NCI-H524 treated with DMSO at 0.1 percent for 48 hours (cell line): ENCODE results near the gene BIK.
"Not testable (repeated sequence)": the region's sequence is repeated elsewhere in the genome, so short reads cannot be mapped to it uniquely, and the experiment has no call there.

Source experiments
- DNase-seq: peaks from one replicate; lab custom pipeline; 2025; lab: John Stamatoyannopoulos, UW

Gene BIK

GRCh38 chr22:43136255-43136654, 25.7 kb downstream of the BIK start:
- DNase-seq: no peak

- DNase-seq: no peak
Observed at GRCh38 chr22:43136801-43137200, 26.3 kb downstream of the BIK start.

- DNase-seq: peak; percentile 9
Observed at GRCh38 chr22:43142880-43143562, 32.5 kb downstream of the BIK start, which contains the start of gene MCAT. Gene MCAT, minus strand, starts transcription at chr22:43143398. Its CDS starts 50 bp downstream, at chr22:43143348.

GRCh38 chr22:43144949-43145348, 34.4 kb downstream of the BIK start:
- no peak for DNase-seq

GRCh38 chr22:43145371-43145770, 34.8 kb downstream of the BIK start:
- not testable (repeated sequence) for DNase-seq

- not testable (repeated sequence) for DNase-seq
Observed at GRCh38 chr22:43146332-43146731, 35.8 kb downstream of the BIK start.

GRCh38 chr22:43147821-43148220, 37.3 kb downstream of the BIK start:
- DNase-seq: no peak

GRCh38 chr22:43148581-43148980, 38.0 kb downstream of the BIK start:
- no peak for DNase-seq

- no peak for DNase-seq
Observed at GRCh38 chr22:43150731-43151206, 40.2 kb downstream of the BIK start.

- DNase-seq: no peak
Observed at GRCh38 chr22:43151251-43152002, 40.9 kb downstream of the BIK start, which contains the start of gene TSPO. Gene TSPO, plus strand, starts transcription at chr22:43151559. Its CDS starts 7,680 bp downstream, at chr22:43159239.

- DNase-seq: no peak
Observed at GRCh38 chr22:43152003-43152356, 41.4 kb downstream of the BIK start.

- no peak for DNase-seq
Observed at GRCh38 chr22:43152357-43153071, 42.0 kb downstream of the BIK start.

GRCh38 chr22:43153899-43154298, 43.3 kb downstream of the BIK start:
- no peak for DNase-seq

- DNase-seq: no peak
Observed at GRCh38 chr22:43154887-43155536, 44.5 kb downstream of the BIK start.

- DNase-seq: peak; percentile 6
Observed at GRCh38 chr22:43155789-43156188, 45.2 kb downstream of the BIK start.

- DNase-seq: no peak
Observed at GRCh38 chr22:43156413-43156812, 45.9 kb downstream of the BIK start.

- DNase-seq: no peak
Observed at GRCh38 chr22:43157874-43158546, 47.5 kb downstream of the BIK start.

GRCh38 chr22:43158778-43159483, 48.4 kb downstream of the BIK start:
- DNase-seq: no peak

GRCh38 chr22:43159484-43160178, 49.1 kb downstream of the BIK start:
- no peak for DNase-seq

GRCh38 chr22:43160497-43161126, 50.1 kb downstream of the BIK start:
- no peak for DNase-seq
